IMR-90 (cell line): Measurements from ENCODE around the gene CALY. TPM values are rescaled to one million over a fixed set of nuclear protein-coding genes. Genes with fewer than 3 reads are reported as not detected.

Experiments used
- ATAC-seq: fragments of 200-7000 bp; cut with Tn5 transposase; 2 replicates; pipeline ENCODE4 v1.9.1; 2020; ENCODE audit warnings: low read depth, mild to moderate bottlenecking, moderate library complexity
- BruUV-seq: library from RNA; stranded (reverse); fragments of 400-500 nt; replicated peaks from 2 replicates; lab custom pipeline; 2021; lab: Mats Ljungman, UMichigan
- CTCF ChIA-PET: fragments of 300-600 bp; formaldehyde crosslinking; extraction: SDS; loops from one replicate; lab custom pipeline; 2021; ENCODE audit warnings: antibody characterized with exemption; lab: Yijun Ruan, JAX
- POLR2A ChIA-PET: fragments of 300-600 bp; sonication (Branson Sonifier 250); formaldehyde crosslinking; loops from one replicate; lab custom pipeline; 2022; ENCODE audit warnings: antibody characterized with exemption; ENCODE audit not compliant: unreplicated experiment; lab: Charles Lee
- DNase-seq: peaks from one replicate; pipeline ENCODE4 v3.0.0; 2013
- H2AFZ ChIP-seq: replicated peaks from 2 replicates; pipeline ENCODE3; 2013; ENCODE audit warnings: low read length, mild to moderate bottlenecking; ENCODE audit not compliant: poor library complexity
- H2AK5ac ChIP-seq: 2 replicates; pipeline ENCODE4 v1.6.1; 2013; ENCODE audit warnings: low read depth, low read length, inconsistent platforms
- H2AK9ac ChIP-seq: replicated peaks from 2 replicates; pipeline ENCODE3; 2013; ENCODE audit warnings: mild to moderate bottlenecking, low read depth, low read length, moderate library complexity; ENCODE audit not compliant: poor library complexity
- H2BK120ac ChIP-seq: 2 replicates; pipeline ENCODE4 v1.6.1; 2013; ENCODE audit warnings: low read depth, low read length, inconsistent platforms
- H2BK15ac ChIP-seq: 3 replicates; pipeline ENCODE4 v1.6.1; 2013; ENCODE audit warnings: low read depth, low read length, inconsistent platforms
- H2BK20ac ChIP-seq: 2 replicates; pipeline ENCODE4 v1.6.1; 2013; ENCODE audit warnings: low read depth, mild to moderate bottlenecking, inconsistent platforms, low read length, moderate library complexity
- H2BK5ac ChIP-seq: 2 replicates; pipeline ENCODE4 v1.6.1; 2013; ENCODE audit warnings: mild to moderate bottlenecking, low read depth, low read length, inconsistent platforms; ENCODE audit not compliant: poor library complexity, severe bottlenecking
- H3K14ac ChIP-seq: replicated peaks from 2 replicates; pipeline ENCODE4 v1.6.1; 2013; ENCODE audit warnings: low read depth, low read length, inconsistent platforms
- H3K18ac ChIP-seq: 2 replicates; pipeline ENCODE4 v1.6.1; 2013; ENCODE audit warnings: low read depth, low read length, control low read depth
- H3K23ac ChIP-seq: 2 replicates; pipeline ENCODE4 v1.6.1; 2013; ENCODE audit warnings: low read depth, low read length, inconsistent platforms
- H3K27ac ChIP-seq: 2 replicates; pipeline ENCODE4 v1.5.1; 2013; ENCODE audit warnings: mild to moderate bottlenecking, control low read depth, low read length; ENCODE audit not compliant: insufficient read depth
- H3K27me3 ChIP-seq: 2 replicates; pipeline ENCODE4 v1.6.1; 2013; ENCODE audit warnings: low read length; ENCODE audit not compliant: control insufficient read depth, insufficient read depth
- H3K36me3 ChIP-seq: 2 replicates; pipeline ENCODE4 v1.6.1; 2013; ENCODE audit warnings: low read length, mixed read lengths; ENCODE audit not compliant: control insufficient read depth, insufficient read depth
- H3K4ac ChIP-seq: 2 replicates; pipeline ENCODE4 v1.6.1; 2013; ENCODE audit warnings: low read depth, low read length, inconsistent platforms
- H3K4me1 ChIP-seq: 2 replicates; pipeline ENCODE4 v1.6.1; 2013; ENCODE audit warnings: low read length, mixed read lengths; ENCODE audit not compliant: control insufficient read depth, insufficient read depth
- H3K4me2 ChIP-seq: 2 replicates; pipeline ENCODE4 v1.6.1; 2013; ENCODE audit warnings: low read depth, mild to moderate bottlenecking, control low read depth, low read length, moderate library complexity
- H3K4me3 ChIP-seq: 2 replicates; pipeline ENCODE4 v1.5.1; 2013; ENCODE audit warnings: low read depth, mild to moderate bottlenecking, control low read depth, low read length, moderate library complexity; ENCODE audit not compliant: insufficient read depth
- H3K56ac ChIP-seq: 2 replicates; pipeline ENCODE4 v1.6.1; 2013; ENCODE audit warnings: low read length, inconsistent platforms; ENCODE audit not compliant: insufficient read depth; ENCODE audit errors: extremely low read depth
- H3K79me1 ChIP-seq, 2 experiments: 2 replicates each; pipeline ENCODE4 v1.6.1; 2013; ENCODE audit warnings: low read length in 2 of 2, inconsistent platforms in 1 of 2, low read depth in 1 of 2
- H3K9ac ChIP-seq: 2 replicates; pipeline ENCODE4 v1.6.1; 2013; ENCODE audit warnings: low read depth, low read length, control low read depth
- H3K9me1 ChIP-seq: 2 replicates; pipeline ENCODE4 v1.6.1; 2013; ENCODE audit warnings: low read length, inconsistent platforms; ENCODE audit not compliant: insufficient read depth
- H3K9me3 ChIP-seq: 2 replicates; pipeline ENCODE4 v1.6.1; 2013; ENCODE audit warnings: low read length; ENCODE audit not compliant: control insufficient read depth, insufficient read depth
- H4K20me1 ChIP-seq: 2 replicates; pipeline ENCODE4 v1.6.1; 2013; ENCODE audit warnings: low read length, inconsistent platforms; ENCODE audit not compliant: insufficient read depth
- H4K5ac ChIP-seq: 2 replicates; pipeline ENCODE4 v1.6.1; 2013; ENCODE audit warnings: mild to moderate bottlenecking, low read depth, low read length, control low read depth
- H4K8ac ChIP-seq, 2 experiments: 2 replicates each; pipeline ENCODE4 v1.6.1; 2013; ENCODE audit warnings: low read depth in 2 of 2, low read length in 2 of 2, control low read depth in 1 of 2, inconsistent platforms in 1 of 2
- H4K91ac ChIP-seq: 2 replicates; pipeline ENCODE4 v1.6.1; 2013; ENCODE audit warnings: low read depth, low read length, inconsistent platforms; ENCODE audit not compliant: insufficient read depth
- BHLHE40 ChIP-seq: fragments of 150-350 bp; IDR thresholded peaks from 2 replicates; pipeline ENCODE4 v1.6.1; 2016; ENCODE audit warnings: mild to moderate bottlenecking, low read depth, low read length
- CEBPB ChIP-seq: IDR thresholded peaks from 2 replicates; pipeline ENCODE4 v1.6.1; 2012; ENCODE audit warnings: low read depth, low read length, improper control_type of control experiment
- CHD1 ChIP-seq: IDR thresholded peaks from 2 replicates; pipeline ENCODE4 v1.6.1; 2012; ENCODE audit warnings: low read depth, low read length, improper control_type of control experiment
- MAFK ChIP-seq: IDR thresholded peaks from 2 replicates; pipeline ENCODE4 v1.6.1; 2012; ENCODE audit warnings: low read depth, low read length, improper control_type of control experiment
- MAZ ChIP-seq: IDR thresholded peaks from 2 replicates; pipeline ENCODE4 v1.6.1; 2012; ENCODE audit warnings: low read depth, mild to moderate bottlenecking, low read length, improper control_type of control experiment, moderate library complexity, borderline replicate concordance
- WGBS, 2 experiments: methylation state at CpG; one replicate each; pipeline versions ENCODE4 v1.1.5 to v1.1.7; 2013; ENCODE audit warnings: missing lambda C conversion rate in 2 of 2; ENCODE audit not compliant: insufficient read length in 1 of 2; ENCODE audit errors: extremely low coverage in 2 of 2; 5-methylcytosine and 5-hydroxymethylcytosine counted together
- dilution Hi-C: fragments of 300-500 bp; cut with HindIII; formaldehyde crosslinking; loops from one replicate; pipeline ENCODE4 v1.14.3; 2018; ENCODE audit warnings: low sequenced_read_pairs; ENCODE audit not compliant: unreplicated experiment
- in situ Hi-C: fragments of 300-500 bp; cut with MboI; formaldehyde crosslinking; loops from 3 replicates; pipeline ENCODE4 v1.14.3; 2019; ENCODE audit warnings: low sequenced_read_pairs, inconsistent platforms, mixed read lengths
- intact Hi-C: fragments of 100-400 bp; cut with micrococcal nuclease; formaldehyde crosslinking; loops from 2 replicates; pipeline ENCODE4 v1.10.0; 2022
- polyA plus RNA-seq, 3 experiments: library from polyadenylated mRNA; depleted of rRNA; stranded (reverse); fragments of >200 nt; gene quantifications; 2 replicates each; pipeline ENCODE4 v1.2.3, GENCODE V29; 2012; ENCODE audit warnings: low replicate concordance in 1 of 3
- total RNA-seq: library from RNA; depleted of rRNA; stranded (reverse); fragments of >200 nt; gene quantifications from 2 replicates; pipeline ENCODE4 v1.2.3, GENCODE V29; 2012
- TF ChIP-seq, protein P1 (sequence below): fragments of 150-350 bp; IDR thresholded peaks from 2 replicates; pipeline ENCODE4 v1.6.1; 2017; ENCODE audit warnings: mild to moderate bottlenecking, antibody characterized with exemption, low read length, low read depth

The CALY gene
- total and polyA plus RNA-seq, 2 of the 4 experiments (the other 2 are of a cell fraction) = 0.34 TPM; not detected in 1

DNA sequence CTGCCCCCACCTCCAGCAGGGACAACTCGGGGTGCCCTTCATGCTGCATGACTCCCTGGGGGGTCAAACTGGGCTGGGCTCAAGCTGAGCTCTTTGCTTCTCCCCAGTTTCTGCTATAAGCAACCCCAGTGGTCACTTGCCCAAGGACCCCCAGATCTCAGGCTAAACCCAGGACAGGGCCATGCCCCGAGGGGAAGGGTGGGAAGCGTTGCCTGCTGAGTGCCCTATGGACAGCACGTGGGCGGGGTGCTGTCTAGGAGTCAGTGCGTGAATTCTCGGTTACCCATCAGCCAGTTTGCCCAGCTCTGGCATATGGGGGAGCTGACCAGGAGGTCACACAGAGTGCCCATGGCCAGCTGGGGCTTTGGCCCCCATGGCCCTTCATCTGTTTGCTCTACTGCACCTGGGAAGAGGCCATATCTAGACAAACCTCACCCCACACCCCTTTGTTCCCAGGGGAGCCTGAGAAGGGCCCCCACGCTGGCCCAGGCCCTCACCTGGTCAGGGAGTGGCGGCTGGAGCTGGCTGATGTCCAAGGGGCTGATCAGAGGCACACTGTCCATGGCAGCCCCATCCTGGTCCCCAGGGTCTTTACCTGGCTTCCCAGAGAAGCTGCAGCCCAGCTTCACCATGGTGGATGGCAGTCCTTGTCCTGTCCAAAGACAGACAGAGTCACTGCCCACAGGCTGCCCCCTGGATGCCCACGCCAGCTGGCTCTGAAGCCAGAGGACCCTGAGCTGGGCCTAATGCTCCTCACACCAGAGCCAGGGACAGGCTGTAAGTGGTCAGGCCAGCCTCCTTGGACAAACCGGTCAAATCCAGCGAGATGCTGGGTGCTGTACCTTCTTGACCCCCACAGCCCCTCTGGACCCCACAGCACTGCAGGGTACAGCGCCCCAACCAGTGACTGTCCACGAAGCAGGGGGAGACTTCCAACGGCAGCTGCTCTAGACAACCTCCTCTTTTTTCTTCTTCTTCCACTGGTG is 8.0 kb downstream of the CALY start:
- ChIA-PET CTCF (interaction anchor here (0.6 to 1.6 kb wide), 11 partner anchors 7 to 181 kb away, joined by 3 to 4 read pairs (median 3); no protein-coding TSS in a partner anchor), POLR2A (no interaction called here)
- no peak overlapping the region; the same call in 1 of the 2 replicates for H2BK120ac ChIP-seq
- H3K27me3 ChIP-seq = peaks cover 35% of the 10 kb centered on the region
- H3K36me3 ChIP-seq = no peaks in the 10 kb centered on the region
- H2AK9ac ChIP-seq = peak overlapping the region; percentile 81
- no peak overlapping the region for H3K4ac ChIP-seq
- H3K4me1 ChIP-seq = peaks cover 18% of the 10 kb centered on the region
- no peaks in the 10 kb centered on the region; the same call in 1 of the 2 replicates for H3K9me3 ChIP-seq
- intact Hi-C loops = loop anchor here (1.0 to 10.0 kb wide), 3 partner anchors 46 to 196 kb away; partner anchors contain the start of genes CYP2E1, ECHS1 and PAOX
- TF ChIP-seq CHD1 = no peak
- TF ChIP-seq MAZ = no peak
- TF ChIP-seq, protein P1, sequence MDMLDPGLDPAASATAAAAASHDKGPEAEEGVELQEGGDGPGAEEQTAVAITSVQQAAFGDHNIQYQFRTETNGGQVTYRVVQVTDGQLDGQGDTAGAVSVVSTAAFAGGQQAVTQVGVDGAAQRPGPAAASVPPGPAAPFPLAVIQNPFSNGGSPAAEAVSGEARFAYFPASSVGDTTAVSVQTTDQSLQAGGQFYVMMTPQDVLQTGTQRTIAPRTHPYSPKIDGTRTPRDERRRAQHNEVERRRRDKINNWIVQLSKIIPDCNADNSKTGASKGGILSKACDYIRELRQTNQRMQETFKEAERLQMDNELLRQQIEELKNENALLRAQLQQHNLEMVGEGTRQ = no peak
- TF ChIP-seq CEBPB = no peak
- TF ChIP-seq BHLHE40 = no peak
- TF ChIP-seq MAFK = no peak
- H2BK20ac ChIP-seq = peak overlapping the region; percentile 7; the same call in 1 of the 2 replicates
- no peak overlapping the region for H2BK15ac ChIP-seq
- 80% methylated on average over 8 of the region's 15 CpGs; no CpG with 5 or more reads in 1 of the 2 experiments for WGBS, 2 experiments
- no peak overlapping the region for H3K23ac ChIP-seq
- H3K9me1 ChIP-seq = 0 out of 2 replicates have a peak, but pooled peaks cover 6% of the 10 kb centered on the region
- no peak overlapping the region for H3K14ac ChIP-seq
- no TSS peak for BruUV-seq
- dilution Hi-C loops = no loop called here
- H3K27ac ChIP-seq = no peak overlapping the region
- H3K56ac ChIP-seq = no peak overlapping the region
- ATAC-seq (no peak), DNase-seq (no peak)
- H2BK5ac ChIP-seq = no peak overlapping the region
- in situ Hi-C loops = loop anchor here (10.0 kb wide), 1 partner anchor 166 kb away; no protein-coding TSS in a partner anchor
- peak overlapping the region; percentile 39 for H2AK5ac ChIP-seq
- H2AFZ ChIP-seq = peak overlapping the region; percentile 62
- no peak overlapping the region for H3K18ac ChIP-seq
- H3K79me1 ChIP-seq = no peaks in the 10 kb centered on the region
- no peak overlapping the region for H4K8ac ChIP-seq
- no peak overlapping the region for H3K4me3 ChIP-seq
- no peak overlapping the region for H3K4me2 ChIP-seq
- no peak overlapping the region for H4K91ac ChIP-seq
- H4K5ac ChIP-seq = no peak overlapping the region
- no peak overlapping the region for H3K9ac ChIP-seq
- H4K20me1 ChIP-seq = 0 out of 2 replicates have a peak, but pooled peaks cover 3% of the 10 kb centered on the region
